GM12801 (cell line): ENCODE results near the gene SEBOX.

ENCODE experiments used
- TF ChIP-seq, protein P1 (sequence below): IDR thresholded peaks from one replicate; pipeline ENCODE4 v1.5.1; 2011; ENCODE audit warnings: control low read depth; ENCODE audit not compliant: insufficient read length; ENCODE audit errors: extremely low read depth

SEBOX gene

DNA sequence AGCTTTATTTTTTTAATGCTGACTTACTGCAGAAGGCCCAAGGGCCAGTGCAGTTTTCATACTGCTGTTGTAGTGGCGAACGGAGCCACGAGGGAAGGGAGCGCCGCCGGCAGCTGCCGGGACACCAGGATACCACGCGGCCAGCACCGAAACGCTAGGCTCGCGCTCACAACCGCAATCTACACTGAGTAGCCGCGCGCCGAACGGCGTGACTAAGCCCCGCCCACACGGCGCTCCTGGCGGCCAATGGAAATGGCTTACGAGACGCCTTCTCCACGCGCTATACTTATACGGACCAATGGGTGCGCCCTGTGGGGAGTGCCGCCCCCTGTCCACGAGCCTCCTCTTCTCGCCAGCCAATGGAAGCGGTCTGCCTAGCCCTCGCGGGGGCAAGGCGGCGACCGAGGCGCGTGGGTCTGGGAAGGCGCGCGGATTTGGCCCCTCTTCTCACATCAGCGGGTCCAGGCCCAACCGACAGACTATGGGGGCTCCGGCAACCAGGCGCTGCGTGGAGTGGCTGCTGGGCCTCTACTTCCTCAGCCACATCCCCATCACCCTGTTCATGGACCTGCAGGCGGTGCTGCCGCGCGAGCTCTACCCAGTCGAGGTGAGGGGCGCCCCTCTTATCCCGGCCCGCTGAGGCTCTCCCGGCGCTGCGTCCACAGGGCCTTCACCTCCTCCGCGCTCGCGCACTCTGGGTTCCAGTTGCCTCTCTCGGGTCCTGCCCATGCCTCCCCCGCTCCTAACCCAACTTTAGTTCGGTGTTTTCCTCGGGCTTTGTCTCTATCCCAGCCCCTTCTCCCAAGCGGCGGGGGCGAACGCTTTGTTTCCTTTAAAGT lies 46.0 kb downstream of the SEBOX start, which contains the start of gene TMEM97:
TMEM97 (plus strand) TSS at position 442 of the 839 bp plus-strand sequence; CDS start at position 482, 40 bp downstream.
- TF ChIP-seq, protein P1, sequence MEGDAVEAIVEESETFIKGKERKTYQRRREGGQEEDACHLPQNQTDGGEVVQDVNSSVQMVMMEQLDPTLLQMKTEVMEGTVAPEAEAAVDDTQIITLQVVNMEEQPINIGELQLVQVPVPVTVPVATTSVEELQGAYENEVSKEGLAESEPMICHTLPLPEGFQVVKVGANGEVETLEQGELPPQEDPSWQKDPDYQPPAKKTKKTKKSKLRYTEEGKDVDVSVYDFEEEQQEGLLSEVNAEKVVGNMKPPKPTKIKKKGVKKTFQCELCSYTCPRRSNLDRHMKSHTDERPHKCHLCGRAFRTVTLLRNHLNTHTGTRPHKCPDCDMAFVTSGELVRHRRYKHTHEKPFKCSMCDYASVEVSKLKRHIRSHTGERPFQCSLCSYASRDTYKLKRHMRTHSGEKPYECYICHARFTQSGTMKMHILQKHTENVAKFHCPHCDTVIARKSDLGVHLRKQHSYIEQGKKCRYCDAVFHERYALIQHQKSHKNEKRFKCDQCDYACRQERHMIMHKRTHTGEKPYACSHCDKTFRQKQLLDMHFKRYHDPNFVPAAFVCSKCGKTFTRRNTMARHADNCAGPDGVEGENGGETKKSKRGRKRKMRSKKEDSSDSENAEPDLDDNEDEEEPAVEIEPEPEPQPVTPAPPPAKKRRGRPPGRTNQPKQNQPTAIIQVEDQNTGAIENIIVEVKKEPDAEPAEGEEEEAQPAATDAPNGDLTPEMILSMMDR, result no peak

DNA sequence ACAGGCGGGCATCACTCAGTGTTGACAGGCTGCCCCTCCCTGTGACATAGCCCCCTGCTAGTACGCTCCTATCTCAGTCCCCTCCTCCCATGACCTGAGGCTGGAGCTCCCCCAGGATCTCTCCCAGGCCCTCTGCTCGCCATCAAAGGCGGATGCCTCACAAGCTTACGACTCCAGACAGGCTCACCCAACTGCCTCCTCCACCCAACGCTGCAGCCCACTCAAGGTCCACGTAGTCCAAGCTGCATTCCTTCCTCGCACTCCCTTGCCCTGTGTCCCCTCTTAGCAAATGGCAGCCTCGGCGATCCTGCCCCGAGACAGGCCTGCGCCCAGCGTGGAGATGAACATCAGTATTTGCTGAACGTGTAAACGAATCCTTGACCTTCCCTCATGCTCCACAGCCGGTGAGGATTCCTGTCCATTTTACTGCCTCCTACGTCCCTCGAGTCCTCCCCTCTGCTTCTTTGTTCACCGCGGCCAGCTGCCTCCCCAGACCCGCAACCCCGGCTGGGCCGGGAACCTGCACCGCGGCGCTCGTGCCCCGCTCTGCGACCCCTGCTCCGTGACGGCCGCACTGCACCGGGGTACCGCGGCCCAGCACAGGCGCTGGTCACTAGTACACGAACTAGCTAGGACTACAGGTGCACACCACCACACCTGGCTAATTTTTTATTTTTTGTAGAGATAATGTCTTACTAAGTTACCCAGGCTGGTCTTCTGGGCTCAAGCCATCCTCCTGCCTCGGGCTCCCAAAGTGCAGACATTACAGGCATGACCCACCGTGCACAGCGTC lies 46.8 kb downstream of the SEBOX start:
- TF ChIP-seq, protein P1, result no peak

DNA sequence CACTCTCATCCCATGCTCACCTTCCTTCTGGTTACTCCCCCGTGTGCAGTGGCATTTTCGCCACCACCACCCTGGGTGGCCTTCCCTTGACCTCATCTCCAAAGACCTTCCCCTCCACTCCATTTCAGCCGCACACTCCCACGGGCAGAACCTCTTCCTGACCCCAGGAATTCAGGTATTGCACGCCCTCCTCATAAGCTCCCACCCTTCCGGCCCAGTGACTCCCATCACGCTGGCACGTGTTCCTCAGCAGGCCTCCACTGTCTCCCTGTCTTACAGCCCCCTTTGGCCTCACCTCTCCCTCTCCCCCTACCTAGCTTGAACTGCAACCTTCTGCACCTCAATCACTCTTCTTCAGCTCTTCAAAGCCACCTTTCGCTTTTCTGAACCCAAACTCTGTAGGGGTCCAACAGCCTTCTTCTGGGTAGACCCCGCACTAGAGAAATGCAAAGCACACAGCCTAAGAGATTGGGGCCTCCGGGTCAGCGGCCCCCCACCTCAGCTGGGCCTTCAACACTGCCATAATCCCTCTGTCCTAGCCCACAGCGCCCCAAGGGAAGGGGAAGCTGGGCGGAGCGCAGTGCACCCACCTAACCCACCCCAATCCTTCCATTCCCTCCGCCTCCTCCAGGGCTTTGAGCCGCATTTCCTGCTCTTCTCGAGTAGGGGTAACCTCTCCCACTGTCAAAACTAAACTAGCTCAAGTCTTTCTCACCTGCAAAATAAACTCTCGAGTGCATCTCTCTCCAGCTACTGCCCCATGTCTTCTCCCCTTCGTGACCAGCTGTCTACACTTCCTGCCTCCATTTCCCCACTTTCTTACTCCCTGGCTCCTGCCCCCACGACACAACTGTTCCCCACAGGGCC lies 47.7 kb downstream of the SEBOX start:
- TF ChIP-seq, protein P1, result no peak

DNA sequence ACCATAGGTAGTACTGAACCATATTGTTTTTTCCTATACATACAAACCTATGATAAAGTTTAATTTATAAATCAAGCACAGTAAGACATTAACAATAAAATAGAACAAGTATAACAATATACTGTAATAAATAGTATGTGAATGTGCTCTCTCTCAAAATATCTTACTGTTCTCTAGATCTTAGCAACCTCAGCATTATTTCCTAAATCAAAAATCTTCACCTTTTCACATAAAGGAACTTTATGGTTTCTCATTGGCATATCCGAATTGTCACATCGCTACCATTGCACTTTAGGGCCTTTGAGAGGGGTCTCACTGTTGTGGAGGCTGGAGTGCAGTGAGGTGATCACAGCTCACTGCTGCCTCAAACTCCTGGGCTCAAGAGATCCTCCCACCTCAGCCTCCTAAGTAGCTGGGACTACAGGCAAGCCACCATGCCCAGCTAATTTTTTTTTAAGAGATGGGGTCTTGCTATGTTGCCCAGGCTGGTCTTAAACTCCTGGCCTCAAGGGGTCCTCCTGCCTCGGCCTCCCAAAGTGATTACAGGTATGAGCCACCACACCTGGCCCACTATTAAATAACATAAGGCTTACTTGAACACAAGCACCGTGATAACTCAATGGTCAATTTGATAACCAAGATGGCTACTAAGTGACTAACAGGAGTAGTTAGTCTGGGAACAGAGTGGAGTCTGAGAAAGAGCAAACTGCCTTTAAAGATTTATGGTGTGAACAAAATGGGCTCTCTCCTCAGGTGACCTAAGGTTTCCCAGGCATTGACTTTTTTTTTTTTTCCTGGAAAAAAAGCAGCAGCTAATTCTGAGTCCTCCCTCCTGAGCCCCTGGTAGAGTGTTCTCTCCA lies 48.9 kb downstream of the SEBOX start:
- TF ChIP-seq, protein P1, result no peak

DNA sequence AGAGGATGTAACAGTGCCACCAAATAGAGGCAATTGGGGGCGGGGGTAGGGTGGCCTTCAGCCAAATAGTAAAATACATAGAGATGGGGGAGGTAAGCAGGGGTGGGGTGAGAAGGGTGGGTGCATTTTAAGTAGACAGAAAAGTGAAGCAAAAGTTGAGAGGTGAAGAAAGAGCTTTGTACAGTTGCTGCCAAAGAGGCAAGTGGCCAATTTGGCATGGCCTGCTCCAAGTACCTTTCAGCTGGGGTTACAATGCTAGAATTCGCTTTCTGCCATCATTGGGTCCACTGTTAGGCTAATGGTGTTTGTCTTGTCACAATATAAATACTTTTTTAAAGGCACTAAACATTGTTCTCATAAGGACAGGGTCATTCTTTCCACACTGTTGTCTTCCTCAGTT lies 51.2 kb downstream of the SEBOX start:
- TF ChIP-seq, protein P1, result no peak
